HG03558 (cell line): ENCODE results near the gene CCL1.

ENCODE experiments used
- ATAC-seq: cut with Tn5 transposase; IDR thresholded peaks from one replicate; pipeline ENCODE4 v1.9.1; 2021; ENCODE audit warnings: moderate number of reproducible peaks; ENCODE audit not compliant: unreplicated experiment; ENCODE audit errors: extremely low read depth

Gene CCL1

GRCh38 chr17:34363183-34363661 lies at the start of gene CCL1:
Gene CCL1, minus strand, starts transcription at chr17:34363233. Its CDS starts 72 bp downstream, at chr17:34363161.
- ATAC-seq: no peak

- ATAC-seq: no peak
These were observed 49.5 kb upstream of the CCL1 start for GRCh38 chr17:34412534-34412933.

GRCh38 chr17:34411646-34412421 lies 48.8 kb upstream of the CCL1 start:
- ATAC-seq: no peak

- no peak for ATAC-seq
These were observed 46.3 kb upstream of the CCL1 start for GRCh38 chr17:34409352-34409751.

GRCh38 chr17:34408439-34408838 lies 45.4 kb upstream of the CCL1 start:
- no peak for ATAC-seq

- ATAC-seq: no peak
These were observed 43.2 kb upstream of the CCL1 start for GRCh38 chr17:34406226-34406625.

- no peak for ATAC-seq
These were observed 40.0 kb upstream of the CCL1 start for GRCh38 chr17:34403006-34403405.

GRCh38 chr17:34401165-34401564 lies 38.1 kb upstream of the CCL1 start:
- ATAC-seq: no peak

GRCh38 chr17:34400301-34400931 lies 37.4 kb upstream of the CCL1 start:
- no peak for ATAC-seq

GRCh38 chr17:34399725-34400124 lies 36.7 kb upstream of the CCL1 start:
- no peak for ATAC-seq

GRCh38 chr17:34398990-34399389 lies 36.0 kb upstream of the CCL1 start:
- ATAC-seq: no peak

- no peak for ATAC-seq
These were observed 34.2 kb upstream of the CCL1 start for GRCh38 chr17:34397265-34397664.

GRCh38 chr17:34393401-34393800 lies 30.4 kb upstream of the CCL1 start:
- ATAC-seq: no peak

GRCh38 chr17:34391241-34391640 lies 28.2 kb upstream of the CCL1 start:
- ATAC-seq: no peak

GRCh38 chr17:34390649-34391048 lies 27.6 kb upstream of the CCL1 start:
- ATAC-seq: no peak

- ATAC-seq: no peak
These were observed 26.2 kb upstream of the CCL1 start for GRCh38 chr17:34389126-34389750.

GRCh38 chr17:34387566-34387965 lies 24.5 kb upstream of the CCL1 start:
- no peak for ATAC-seq

GRCh38 chr17:34386697-34387550 lies 23.9 kb upstream of the CCL1 start:
- ATAC-seq: no peak

- no peak for ATAC-seq
These were observed 23.3 kb upstream of the CCL1 start for GRCh38 chr17:34386343-34386696.

GRCh38 chr17:34384822-34385605 lies 22.0 kb upstream of the CCL1 start:
- ATAC-seq: no peak
